RWPE2 (cell line): ENCODE data around the gene LRIF1.

Source experiments
- ATAC-seq: fragments of 200-7000 bp; cut with Tn5 transposase; 3 replicates; pipeline ENCODE4 v1.9.1; 2021; ENCODE audit warnings: low read depth
- DNase-seq: peaks from one replicate; pipeline ENCODE4 v3.0.0-alpha.2; 2020; ENCODE audit warnings: low spot score
- H3K27ac ChIP-seq: fragments of 450-650 bp; 2 replicates; pipeline ENCODE4 v1.5.1; 2017; ENCODE audit warnings: mild to moderate bottlenecking; ENCODE audit not compliant: poor library complexity, severe bottlenecking
- H3K27me3 ChIP-seq: fragments of 250-450 bp; sonication (Bioruptor Pico); 2 replicates; pipeline ENCODE4 v1.5.1; 2021; ENCODE audit warnings: mild to moderate bottlenecking, moderate library complexity; ENCODE audit not compliant: insufficient read depth, poor library complexity, severe bottlenecking
- H3K36me3 ChIP-seq: fragments of 250-450 bp; sonication (Bioruptor Pico); 2 replicates; pipeline ENCODE4 v1.5.1; 2020; ENCODE audit warnings: low read depth, mild to moderate bottlenecking, moderate library complexity
- H3K4me1 ChIP-seq: fragments of 250-450 bp; sonication (Bioruptor Pico); 2 replicates; pipeline ENCODE4 v1.5.1; 2021; ENCODE audit warnings: mild to moderate bottlenecking, moderate library complexity; ENCODE audit not compliant: insufficient read depth, poor library complexity, severe bottlenecking
- H3K4me3 ChIP-seq: fragments of 250-450 bp; sonication (Bioruptor Pico); 2 replicates; pipeline ENCODE4 v1.5.1; 2021; ENCODE audit warnings: mild to moderate bottlenecking, moderate library complexity; ENCODE audit not compliant: severe bottlenecking
- H3K9me3 ChIP-seq: fragments of 250-450 bp; sonication (Bioruptor Pico); 2 replicates; pipeline ENCODE4 v1.5.1; 2021; ENCODE audit warnings: mild to moderate bottlenecking, moderate library complexity; ENCODE audit not compliant: severe bottlenecking
- TF ChIP-seq, protein P1 (sequence below): fragments of 450-650 bp; IDR thresholded peaks from one replicate; pipeline ENCODE4 v1.5.1; 2017; ENCODE audit warnings: mild to moderate bottlenecking, moderate library complexity; ENCODE audit not compliant: poor library complexity, severe bottlenecking

Gene LRIF1

DNA sequence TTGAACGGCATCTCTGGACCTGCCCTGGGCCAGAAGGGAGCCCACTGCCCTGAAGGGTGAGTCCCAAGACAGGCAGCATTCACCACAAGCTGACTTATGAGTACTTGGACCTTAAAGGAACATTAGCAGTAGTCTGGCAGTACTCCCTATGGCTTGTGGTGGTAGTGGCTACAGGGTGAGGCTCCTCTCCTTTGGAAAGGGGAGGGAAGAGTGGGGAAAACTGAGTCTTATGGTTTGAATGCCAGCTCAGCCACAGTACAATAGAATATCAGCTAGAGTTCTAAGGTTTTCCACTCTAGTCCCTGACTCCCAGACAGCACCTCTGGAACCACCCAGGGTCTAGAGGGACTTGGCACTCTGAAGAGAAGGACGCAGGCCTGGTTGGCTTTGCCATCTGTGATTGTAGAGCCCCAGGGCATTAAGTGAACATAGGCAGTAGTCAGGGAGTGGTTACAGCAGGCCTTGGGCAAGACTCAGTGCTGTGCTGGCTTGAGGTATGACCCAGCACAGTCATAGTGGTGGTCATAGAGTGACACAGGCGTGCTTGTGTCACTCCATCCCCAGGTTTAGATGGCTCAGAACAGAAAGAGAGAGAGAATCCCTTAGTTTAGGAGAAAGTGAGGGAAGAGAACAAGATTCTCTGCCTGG lies 59.7 kb downstream of the LRIF1 start:
- TF ChIP-seq, protein P1, sequence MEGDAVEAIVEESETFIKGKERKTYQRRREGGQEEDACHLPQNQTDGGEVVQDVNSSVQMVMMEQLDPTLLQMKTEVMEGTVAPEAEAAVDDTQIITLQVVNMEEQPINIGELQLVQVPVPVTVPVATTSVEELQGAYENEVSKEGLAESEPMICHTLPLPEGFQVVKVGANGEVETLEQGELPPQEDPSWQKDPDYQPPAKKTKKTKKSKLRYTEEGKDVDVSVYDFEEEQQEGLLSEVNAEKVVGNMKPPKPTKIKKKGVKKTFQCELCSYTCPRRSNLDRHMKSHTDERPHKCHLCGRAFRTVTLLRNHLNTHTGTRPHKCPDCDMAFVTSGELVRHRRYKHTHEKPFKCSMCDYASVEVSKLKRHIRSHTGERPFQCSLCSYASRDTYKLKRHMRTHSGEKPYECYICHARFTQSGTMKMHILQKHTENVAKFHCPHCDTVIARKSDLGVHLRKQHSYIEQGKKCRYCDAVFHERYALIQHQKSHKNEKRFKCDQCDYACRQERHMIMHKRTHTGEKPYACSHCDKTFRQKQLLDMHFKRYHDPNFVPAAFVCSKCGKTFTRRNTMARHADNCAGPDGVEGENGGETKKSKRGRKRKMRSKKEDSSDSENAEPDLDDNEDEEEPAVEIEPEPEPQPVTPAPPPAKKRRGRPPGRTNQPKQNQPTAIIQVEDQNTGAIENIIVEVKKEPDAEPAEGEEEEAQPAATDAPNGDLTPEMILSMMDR, result no peak
- H3K27ac ChIP-seq, result no peak overlapping the region
- no peaks in the 10 kb centered on the region for H3K27me3 ChIP-seq
- DNase-seq (no peak), ATAC-seq (0 out of 3 replicates have a peak, but pooled peaks have one; percentile 19)
- H3K4me3 ChIP-seq, result no peak overlapping the region
- H3K36me3 ChIP-seq, result no peaks in the 10 kb centered on the region
- no peaks in the 10 kb centered on the region for H3K9me3 ChIP-seq
- no peaks in the 10 kb centered on the region for H3K4me1 ChIP-seq

GRCh38 chr1:110902820-110903463 lies 60.8 kb downstream of the LRIF1 start:
- Histone ChIP-seq H3K27me3 (no peaks in the 10 kb centered on the region), H3K4me1 (no peaks in the 10 kb centered on the region), H3K27ac (no peak overlapping the region), H3K4me3 (no peak overlapping the region), H3K36me3 (no peaks in the 10 kb centered on the region), H3K9me3 (no peaks in the 10 kb centered on the region)
- DNase-seq (no peak), ATAC-seq (no peak)
- TF ChIP-seq, protein P1, result no peak

DNA sequence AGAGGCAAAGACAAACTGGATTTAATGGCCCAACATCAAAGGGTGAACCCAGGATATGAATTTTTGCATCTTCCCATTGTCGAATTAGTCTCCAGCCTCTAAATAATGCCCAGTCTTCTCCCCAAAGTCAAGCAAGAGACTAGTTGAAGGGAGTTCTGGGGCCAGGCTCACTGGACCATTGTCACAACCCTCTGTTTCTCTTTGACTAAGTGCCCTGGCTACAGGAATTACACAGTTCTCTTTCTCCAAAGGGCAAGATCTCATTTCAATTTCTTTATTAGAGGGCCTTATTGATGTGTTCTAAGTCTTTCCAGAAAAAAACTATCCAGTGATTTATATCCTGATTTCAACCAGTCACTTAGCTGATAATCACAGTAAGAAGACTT lies 64.3 kb downstream of the LRIF1 start:
- no peak for ATAC-seq
- H3K36me3 ChIP-seq, result no peaks in the 10 kb centered on the region

GRCh38 chr1:110898734-110899457 lies 64.8 kb downstream of the LRIF1 start:
- H3K36me3 ChIP-seq, result no peaks in the 10 kb centered on the region
- no peak for DNase-seq
- TF ChIP-seq, protein P1, result no peak

More for the DNA sequence above, 64.3 kb downstream of the LRIF1 start:
- Histone ChIP-seq H3K27ac (no peak overlapping the region), H3K4me3 (no peak overlapping the region), H3K4me1 (no peaks in the 10 kb centered on the region), H3K27me3 (no peaks in the 10 kb centered on the region), H3K9me3 (no peaks in the 10 kb centered on the region)
- TF ChIP-seq, protein P1, result no peak
- no peak for DNase-seq

GRCh38 chr1:110897681-110898080 lies 66.0 kb downstream of the LRIF1 start:
- Histone ChIP-seq H3K27ac (no peak overlapping the region), H3K36me3 (no peaks in the 10 kb centered on the region), H3K27me3 (no peaks in the 10 kb centered on the region), H3K4me3 (no peak overlapping the region), H3K9me3 (no peaks in the 10 kb centered on the region), H3K4me1 (no peaks in the 10 kb centered on the region)
- ATAC-seq, result no peak
- DNase-seq, result no peak
- TF ChIP-seq, protein P1, result no peak

More at GRCh38 chr1:110898734-110899457, 64.8 kb downstream of the LRIF1 start:
- no peaks in the 10 kb centered on the region for H3K27me3 ChIP-seq
- no peak overlapping the region for H3K4me3 ChIP-seq
- no peak overlapping the region for H3K27ac ChIP-seq
- no peak for ATAC-seq
- H3K9me3 ChIP-seq, result no peaks in the 10 kb centered on the region
- no peaks in the 10 kb centered on the region for H3K4me1 ChIP-seq
